ENCODE measurements around the gene MSI2. TPM values are rescaled to one million over a fixed set of nuclear protein-coding genes. Genes with fewer than 3 reads are reported as not detected.

Gene MSI2
- total and polyA plus RNA-seq, 4 donors: 9.4 to 64.0 (median 30.4) TPM

- Histone ChIP-seq H3K4me1 (ENCODE audit: control insufficient read depth in 5 of 5, insufficient read depth in 5 of 5, low read length in 5 of 5) (peaks cover 4 to 51% (median 20%) of the 10 kb centered on the region in 5 donors), H3K9me3 (ENCODE audit: control insufficient read depth in 4 of 4, insufficient read depth in 3 of 4, low read length in 3 of 4) (no peaks in the 10 kb centered on the region), H3K36me3 (ENCODE audit: control insufficient read depth in 4 of 4, insufficient read depth in 4 of 4, low read length in 4 of 4) (no peaks in the 10 kb centered on the region), H3K4me3 (no peak overlapping the region), H3K27ac (ENCODE audit: low read depth in 1 of 2, low read length in 1 of 2) (no peak overlapping the region), H3K27me3 (ENCODE audit: control insufficient read depth in 3 of 3, insufficient read depth in 3 of 3, low read length in 2 of 3) (no peaks in the 10 kb centered on the region), H3K9ac (ENCODE audit: insufficient read depth in 1 of 2, low read length in 2 of 2) (no peak overlapping the region)
- ATAC-seq (ENCODE audit: insufficient read depth, low FRiP score): no peak
- DNase-seq: peak in 2 of 3 donors; percentile 53 to 61
- WGBS, 2 donors: 17 to 46% methylated on average over 12 of the region's 12 CpGs
- TF ChIP-seq, protein P1, sequence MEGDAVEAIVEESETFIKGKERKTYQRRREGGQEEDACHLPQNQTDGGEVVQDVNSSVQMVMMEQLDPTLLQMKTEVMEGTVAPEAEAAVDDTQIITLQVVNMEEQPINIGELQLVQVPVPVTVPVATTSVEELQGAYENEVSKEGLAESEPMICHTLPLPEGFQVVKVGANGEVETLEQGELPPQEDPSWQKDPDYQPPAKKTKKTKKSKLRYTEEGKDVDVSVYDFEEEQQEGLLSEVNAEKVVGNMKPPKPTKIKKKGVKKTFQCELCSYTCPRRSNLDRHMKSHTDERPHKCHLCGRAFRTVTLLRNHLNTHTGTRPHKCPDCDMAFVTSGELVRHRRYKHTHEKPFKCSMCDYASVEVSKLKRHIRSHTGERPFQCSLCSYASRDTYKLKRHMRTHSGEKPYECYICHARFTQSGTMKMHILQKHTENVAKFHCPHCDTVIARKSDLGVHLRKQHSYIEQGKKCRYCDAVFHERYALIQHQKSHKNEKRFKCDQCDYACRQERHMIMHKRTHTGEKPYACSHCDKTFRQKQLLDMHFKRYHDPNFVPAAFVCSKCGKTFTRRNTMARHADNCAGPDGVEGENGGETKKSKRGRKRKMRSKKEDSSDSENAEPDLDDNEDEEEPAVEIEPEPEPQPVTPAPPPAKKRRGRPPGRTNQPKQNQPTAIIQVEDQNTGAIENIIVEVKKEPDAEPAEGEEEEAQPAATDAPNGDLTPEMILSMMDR (IDR thresholded peaks at IDR 0.05; ENCODE audit: control extremely low read depth, extremely low read depth): no peak
Observed at GRCh38 chr17:57553526-57553925, 297.2 kb downstream of the MSI2 start.

GRCh38 chr17:57553991-57554825, 297.9 kb downstream of the MSI2 start:
- H3K36me3 ChIP-seq (ENCODE audit: control insufficient read depth in 4 of 4, insufficient read depth in 4 of 4, low read length in 4 of 4): no peaks in the 10 kb centered on the region
- TF ChIP-seq, protein P1 (IDR thresholded peaks at IDR 0.05; ENCODE audit: control extremely low read depth, extremely low read depth): no peak
- H3K9ac ChIP-seq (ENCODE audit: insufficient read depth in 1 of 2, low read length in 2 of 2): no peak overlapping the region
- DNase-seq (peak; percentile 84 to 90 (median 90)), ATAC-seq (ENCODE audit: insufficient read depth, low FRiP score) (no peak)
- WGBS, 2 donors: 28 to 43% methylated on average over 14 of the region's 14 CpGs
- no peak overlapping the region for H3K27ac ChIP-seq (ENCODE audit: low read depth in 1 of 2, low read length in 1 of 2)
- H3K27me3 ChIP-seq (ENCODE audit: control insufficient read depth in 3 of 3, insufficient read depth in 3 of 3, low read length in 2 of 3): no peaks in the 10 kb centered on the region
- no peaks in the 10 kb centered on the region for H3K9me3 ChIP-seq (ENCODE audit: control insufficient read depth in 4 of 4, insufficient read depth in 3 of 4, low read length in 3 of 4)
- peaks cover 4 to 45% (median 20%) of the 10 kb centered on the region in 5 donors for H3K4me1 ChIP-seq (ENCODE audit: control insufficient read depth in 5 of 5, insufficient read depth in 5 of 5, low read length in 5 of 5)
- no peak overlapping the region for H3K4me3 ChIP-seq

GRCh38 chr17:57554826-57555635, 298.7 kb downstream of the MSI2 start:
- Histone ChIP-seq H3K4me1 (ENCODE audit: control insufficient read depth in 5 of 5, insufficient read depth in 5 of 5, low read length in 5 of 5) (peaks cover 4 to 44% (median 20%) of the 10 kb centered on the region in 5 donors), H3K4me3 (no peak overlapping the region), H3K9ac (ENCODE audit: insufficient read depth in 1 of 2, low read length in 2 of 2) (no peak overlapping the region), H3K36me3 (ENCODE audit: control insufficient read depth in 4 of 4, insufficient read depth in 4 of 4, low read length in 4 of 4) (no peaks in the 10 kb centered on the region), H3K27ac (ENCODE audit: low read depth in 1 of 2, low read length in 1 of 2) (no peak overlapping the region), H3K9me3 (ENCODE audit: control insufficient read depth in 4 of 4, insufficient read depth in 3 of 4, low read length in 3 of 4) (no peaks in the 10 kb centered on the region), H3K27me3 (ENCODE audit: control insufficient read depth in 3 of 3, insufficient read depth in 3 of 3, low read length in 2 of 3) (no peaks in the 10 kb centered on the region)
- no peak for ATAC-seq (ENCODE audit: insufficient read depth, low FRiP score)
- TF ChIP-seq, protein P1 (IDR thresholded peaks at IDR 0.05; ENCODE audit: control extremely low read depth, extremely low read depth): no peak
- 87 to 89% methylated on average over 16 of the region's 16 CpGs for WGBS, 2 donors
- no peak for DNase-seq
